DOHH2 (cell line): Measurements from ENCODE around the gene ZNF532.

Experiments used
- H3F3A ChIP-seq: fragments of 200-600 bp; sonication (generic), shearing (Covaris generic); 2 replicates; pipeline ENCODE4 v1.6.0; 2016; ENCODE audit warnings: antibody characterized with exemption, mild to moderate bottlenecking; ENCODE audit not compliant: control insufficient read depth, insufficient read depth
- H3K27ac ChIP-seq: fragments of 200-600 bp; sonication (generic); 2 replicates; pipeline ENCODE4 v1.5.1; 2014; ENCODE audit warnings: low read depth, mild to moderate bottlenecking, low read length, moderate library complexity
- H3K27me3 ChIP-seq: fragments of 200-600 bp; sonication (generic); 2 replicates; pipeline ENCODE4 v1.6.1; 2014; ENCODE audit warnings: mild to moderate bottlenecking, low read length, mixed read lengths; ENCODE audit not compliant: control insufficient read depth
- H3K36me3 ChIP-seq: fragments of 200-600 bp; sonication (generic); 2 replicates; pipeline ENCODE4 v1.6.1; 2014; ENCODE audit warnings: mild to moderate bottlenecking, low read length, moderate library complexity, mixed read lengths; ENCODE audit not compliant: control insufficient read depth
- H3K4me1 ChIP-seq: fragments of 200-600 bp; sonication (generic); 2 replicates; pipeline ENCODE4 v1.6.1; 2014; ENCODE audit warnings: mild to moderate bottlenecking, low read length, mixed read lengths; ENCODE audit not compliant: control insufficient read depth
- H3K4me2 ChIP-seq: fragments of 200-600 bp; sonication (generic); 2 replicates; pipeline ENCODE4 v1.6.0; 2014; ENCODE audit warnings: mild to moderate bottlenecking, low read length, moderate library complexity
- H3K4me3 ChIP-seq: fragments of 200-600 bp; sonication (generic); 2 replicates; pipeline ENCODE4 v1.5.1; 2014; ENCODE audit warnings: mild to moderate bottlenecking, low read length, mixed read lengths
- H3K79me2 ChIP-seq: fragments of 200-600 bp; sonication (generic); 2 replicates; pipeline ENCODE4 v1.6.1; 2014; ENCODE audit warnings: mild to moderate bottlenecking, low read length, mixed read lengths; ENCODE audit not compliant: control insufficient read depth
- H3K9me2 ChIP-seq: fragments of 200-600 bp; sonication (generic); replicated peaks from 2 replicates; pipeline ENCODE4 v1.6.1; 2014; ENCODE audit warnings: mild to moderate bottlenecking, low read length, mixed read lengths; ENCODE audit not compliant: control insufficient read depth
- H3K9me3 ChIP-seq: fragments of 200-600 bp; sonication (generic); 2 replicates; pipeline ENCODE4 v1.6.1; 2014; ENCODE audit warnings: antibody characterized with exemption, low read length, mixed read lengths; ENCODE audit not compliant: control insufficient read depth, insufficient read depth
- H4K20me1 ChIP-seq: fragments of 200-600 bp; sonication (generic); 2 replicates; pipeline ENCODE4 v1.6.0; 2014; ENCODE audit warnings: low read depth, mild to moderate bottlenecking, antibody characterized with exemption, low read length, moderate library complexity; ENCODE audit not compliant: control insufficient read depth, insufficient read depth
- CTCF ChIP-seq: fragments of 200-600 bp; sonication (generic); IDR thresholded peaks from one replicate; pipeline ENCODE4 v1.5.1; 2014; ENCODE audit warnings: antibody characterized with exemption, mild to moderate bottlenecking, low read depth, low read length; ENCODE audit not compliant: poor library complexity, severe bottlenecking
- EZH2phosphoT487 ChIP-seq: fragments of 200-600 bp; sonication (generic); IDR thresholded peaks from 2 replicates; pipeline ENCODE4 v1.6.1; 2017; ENCODE audit warnings: borderline replicate concordance, mild to moderate bottlenecking, antibody characterized with exemption, low read length, moderate library complexity, mixed read lengths

Gene ZNF532

GRCh38 chr18:58902961-58903360 lies 38.3 kb downstream of the ZNF532 start:
- peaks cover 97% of the 10 kb centered on the region for H3K79me2 ChIP-seq
- no peak overlapping the region for H3K27ac ChIP-seq
- H3K4me3 ChIP-seq, result no peak overlapping the region
- H3F3A ChIP-seq, result no peaks in the 10 kb centered on the region
- peaks cover 75% of the 10 kb centered on the region for H3K36me3 ChIP-seq
- no peaks in the 10 kb centered on the region for H3K27me3 ChIP-seq
- no peaks in the 10 kb centered on the region for H3K9me3 ChIP-seq
- no peaks in the 10 kb centered on the region for H4K20me1 ChIP-seq
- no peak overlapping the region for H3K4me2 ChIP-seq
- H3K9me2 ChIP-seq, result no peaks in the 10 kb centered on the region
- TF ChIP-seq CTCF (no peak), EZH2phosphoT487 (no peak)
- peaks cover 49% of the 10 kb centered on the region for H3K4me1 ChIP-seq

GRCh38 chr18:58903533-58903932 lies 38.9 kb downstream of the ZNF532 start:
- Histone ChIP-seq H3K79me2 (peaks cover 97% of the 10 kb centered on the region), H3K4me1 (peaks cover 44% of the 10 kb centered on the region), H4K20me1 (no peaks in the 10 kb centered on the region), H3K4me3 (no peak overlapping the region), H3K4me2 (no peak overlapping the region), H3K27me3 (no peaks in the 10 kb centered on the region), H3F3A (no peaks in the 10 kb centered on the region), H3K27ac (no peak overlapping the region), H3K9me3 (no peaks in the 10 kb centered on the region), H3K9me2 (no peaks in the 10 kb centered on the region), H3K36me3 (peaks cover 76% of the 10 kb centered on the region)
- TF ChIP-seq CTCF (no peak), EZH2phosphoT487 (no peak)

GRCh38 chr18:58905777-58906428 lies 41.2 kb downstream of the ZNF532 start:
- no peaks in the 10 kb centered on the region for H3F3A ChIP-seq

More at GRCh38 chr18:58905777-58906428, 41.2 kb downstream of the ZNF532 start:
- peaks cover 97% of the 10 kb centered on the region for H3K79me2 ChIP-seq
- H3K27ac ChIP-seq, result no peak overlapping the region
- H3K4me1 ChIP-seq, result peaks cover 39% of the 10 kb centered on the region
- H3K4me3 ChIP-seq, result no peak overlapping the region
- H3K27me3 ChIP-seq, result no peaks in the 10 kb centered on the region
- TF ChIP-seq EZH2phosphoT487, result no peak
- no peak for TF ChIP-seq CTCF
- no peak overlapping the region for H3K4me2 ChIP-seq
- H3K36me3 ChIP-seq, result peaks cover 74% of the 10 kb centered on the region
- H3K9me3 ChIP-seq, result no peaks in the 10 kb centered on the region
- H4K20me1 ChIP-seq, result no peaks in the 10 kb centered on the region
- H3K9me2 ChIP-seq, result no peaks in the 10 kb centered on the region
